Lower leg skin (tissue), 4 donors: ENCODE data around the gene LIN7A. TPM values are rescaled to one million over a fixed set of nuclear protein-coding genes. Genes with fewer than 3 reads are reported as not detected.

ENCODE experiments used
- DNase-seq, 2 donors: peaks; one replicate each; pipeline ENCODE4 v3.0.0-alpha.2; 2019; ENCODE audit warnings: low spot score in 2 of 2
- H3K4me3 ChIP-seq: fragments of 200-600 bp; sonication (generic); 2 replicates; pipeline ENCODE4 v1.5.1; 2017; ENCODE audit warnings: mild to moderate bottlenecking, low read depth; ENCODE audit not compliant: poor library complexity, severe bottlenecking
- CTCF ChIP-seq, 3 donors: fragments of 450-650 bp; IDR thresholded peaks; one replicate each; pipeline ENCODE4 v1.5.1; 2016; ENCODE audit warnings: antibody characterized with exemption in 3 of 3, mild to moderate bottlenecking in 3 of 3, moderate library complexity in 2 of 3
- POLR2A ChIP-seq, 2 donors: fragments of 450-650 bp; IDR thresholded peaks; one replicate each; pipeline ENCODE4 v1.6.1; 2016 to 2017; ENCODE audit warnings: antibody characterized with exemption in 2 of 2, mild to moderate bottlenecking in 1 of 2, moderate library complexity in 1 of 2
- WGBS, 2 donors: methylation state at CpG; one replicate each; pipeline ENCODE4 v1.1.5; 2018; 5-methylcytosine and 5-hydroxymethylcytosine counted together
- intact Hi-C: fragments of 100-400 bp; cut with DNase I; formaldehyde crosslinking; loops from one replicate; pipeline ENCODE4 v1.15.0; 2023; ENCODE audit warnings: low total_unique reads
- total RNA-seq, 4 donors: library from RNA; depleted of rRNA; stranded (reverse); fragments of >200 nt; gene quantifications; one replicate each; pipeline ENCODE4 v1.1.0, GENCODE V29; 2016

The LIN7A gene
- total RNA-seq, 4 donors from 2014 or later, result 0.34 to 3.8 (median 0.64) TPM

GRCh38 chr12:80946591-80946990 is 8.9 kb upstream of the LIN7A start:
- TF ChIP-seq CTCF (IDR thresholded peaks at IDR 0.05), result no peak
- TF ChIP-seq POLR2A (IDR thresholded peaks at IDR 0.05), result no peak
- H3K4me3 ChIP-seq, result no peak overlapping the region
- WGBS, 2 donors, result 59 to 60% methylated on average over 3 of the region's 3 CpGs
- intact Hi-C loops, result no loop called here
- no peak for DNase-seq

GRCh38 chr12:80943338-80943737 is 5.6 kb upstream of the LIN7A start:
- no peak for DNase-seq
- no peak for TF ChIP-seq POLR2A (IDR thresholded peaks at IDR 0.05)
- TF ChIP-seq CTCF (IDR thresholded peaks at IDR 0.05), result no peak
- H3K4me3 ChIP-seq, result no peak overlapping the region
- intact Hi-C loops, result no loop called here

- intact Hi-C loops, result no loop called here
- H3K4me3 ChIP-seq, result no peak overlapping the region
- WGBS, 2 donors, result 85 to 86% methylated on average over 1 of the region's 1 CpG
- no peak for DNase-seq
- TF ChIP-seq POLR2A (IDR thresholded peaks at IDR 0.05) (no peak), CTCF (IDR thresholded peaks at IDR 0.05) (no peak)
Measured at GRCh38 chr12:80941916-80942315, 4.2 kb upstream of the LIN7A start.

GRCh38 chr12:80939231-80939950 is 1.7 kb upstream of the LIN7A start:
- TF ChIP-seq POLR2A (IDR thresholded peaks at IDR 0.05), result no peak
- TF ChIP-seq CTCF (IDR thresholded peaks at IDR 0.05), result no peak
- 59 to 67% methylated on average over 7 of the region's 7 CpGs for WGBS, 2 donors
- H3K4me3 ChIP-seq, result no peak overlapping the region
- intact Hi-C loops, result no loop called here
- DNase-seq, result no peak

- DNase-seq, result no peak
- intact Hi-C loops, result no loop called here
- H3K4me3 ChIP-seq, result no peak overlapping the region
- TF ChIP-seq CTCF (IDR thresholded peaks at IDR 0.05) (no peak), POLR2A (IDR thresholded peaks at IDR 0.05) (no peak)
- 70 to 78% methylated on average over 7 of the region's 7 CpGs for WGBS, 2 donors
Measured at GRCh38 chr12:80938397-80938796, 663 bp upstream of the LIN7A start.
